GM12891 (cell line): Measurements from ENCODE around the gene MAP1B.
"Not testable (repeated sequence)": the region's sequence is repeated elsewhere in the genome, so short reads cannot be mapped to it uniquely, and the experiment has no call there.

Experiments used
- DNase-seq: peaks from one replicate; pipeline ENCODE4 v3.0.0; 2011; ENCODE audit warnings: low spot score; ENCODE audit not compliant: insufficient read length
- FAIRE-seq: peaks from 2 replicates; lab custom pipeline; 2011; peaks lifted over from hg19 to GRCh38; lab: Jason Lieb, UNC
- PAX5 ChIP-seq: IDR thresholded peaks from 2 replicates; pipeline ENCODE4 v1.6.1; 2011; ENCODE audit warnings: low read length, moderate library complexity, mild to moderate bottlenecking; ENCODE audit not compliant: insufficient read depth, severe bottlenecking
- POLR2A ChIP-seq: IDR thresholded peaks from 2 replicates; pipeline ENCODE4 v1.6.1; 2011; ENCODE audit warnings: low read depth, low read length, control low read depth
- POLR2AphosphoS5 ChIP-seq: IDR thresholded peaks from 2 replicates; pipeline ENCODE4 v1.6.1; 2011; ENCODE audit warnings: low read depth, low read length, control low read depth
- POU2F2 ChIP-seq: IDR thresholded peaks from 2 replicates; pipeline ENCODE4 v1.6.1; 2011; ENCODE audit warnings: low read depth, mild to moderate bottlenecking, control low read depth, low read length, moderate library complexity
- SPI1 ChIP-seq: IDR thresholded peaks from 2 replicates; pipeline ENCODE4 v1.6.1; 2011; ENCODE audit warnings: low read depth, low read length, control low read depth
- TAF1 ChIP-seq: IDR thresholded peaks from 2 replicates; pipeline ENCODE4 v1.6.1; 2011; ENCODE audit warnings: low read depth, low read length, control low read depth

Gene MAP1B

GRCh38 chr5:72159501-72159911 is 52.2 kb downstream of the MAP1B start:
- no peak for TF ChIP-seq PAX5
- no peak for TF ChIP-seq POU2F2
- TF ChIP-seq SPI1 = no peak
- no peak for TF ChIP-seq POLR2AphosphoS5
- no peak for TF ChIP-seq TAF1
- no peak for TF ChIP-seq POLR2A
- FAIRE-seq (no peak), DNase-seq (no peak)

DNA sequence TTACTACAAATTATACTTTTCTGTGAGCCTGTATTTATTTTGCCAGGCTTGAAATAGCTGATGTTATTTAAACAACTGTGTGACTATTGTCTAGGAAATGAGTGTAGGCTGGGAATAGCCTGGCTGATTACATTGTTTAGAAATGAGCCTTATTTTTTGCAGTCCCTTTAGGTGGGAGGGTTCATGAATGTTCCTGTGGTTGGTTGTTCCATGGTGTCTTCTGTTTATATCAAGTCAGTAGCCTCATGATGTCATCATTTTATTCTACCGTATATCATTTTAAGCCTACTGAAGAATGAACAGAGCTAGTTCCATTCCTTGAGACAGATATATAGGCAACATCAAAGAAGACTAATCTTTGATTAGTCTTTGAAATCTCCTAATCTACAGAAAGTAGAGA is 53.1 kb downstream of the MAP1B start:
- DNase-seq (no peak), FAIRE-seq (no peak)
- no peak for TF ChIP-seq POU2F2
- TF ChIP-seq POLR2A = no peak
- no peak for TF ChIP-seq SPI1
- no peak for TF ChIP-seq TAF1
- TF ChIP-seq PAX5 = no peak
- no peak for TF ChIP-seq POLR2AphosphoS5

GRCh38 chr5:72160959-72161358 is 53.7 kb downstream of the MAP1B start:
- DNase-seq (no peak), FAIRE-seq (no peak)
- no peak for TF ChIP-seq TAF1

DNA sequence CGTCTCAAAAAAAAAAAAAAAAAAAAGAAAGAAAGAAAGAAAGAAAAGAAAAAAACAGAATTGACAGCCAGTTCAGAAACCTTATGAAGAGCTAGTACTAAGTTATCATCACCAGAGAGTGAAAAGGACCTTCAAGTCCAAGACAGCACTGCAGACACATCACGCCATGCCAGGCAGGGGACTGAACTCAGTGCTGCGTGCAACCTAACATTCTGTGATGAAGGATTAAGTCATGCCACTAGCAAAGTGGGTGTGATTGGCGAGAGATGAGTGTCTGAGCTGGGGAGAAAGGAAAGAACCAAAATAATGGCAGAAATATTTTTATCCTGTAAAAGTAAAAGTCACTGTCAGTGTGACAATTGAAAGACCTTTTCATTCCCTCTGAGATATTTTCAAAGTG is 54.7 kb downstream of the MAP1B start:
- TF ChIP-seq POU2F2 (no peak), SPI1 (no peak), PAX5 (no peak), POLR2A (no peak), TAF1 (no peak), POLR2AphosphoS5 (no peak)
- no peak for DNase-seq
- FAIRE-seq = no peak

DNA sequence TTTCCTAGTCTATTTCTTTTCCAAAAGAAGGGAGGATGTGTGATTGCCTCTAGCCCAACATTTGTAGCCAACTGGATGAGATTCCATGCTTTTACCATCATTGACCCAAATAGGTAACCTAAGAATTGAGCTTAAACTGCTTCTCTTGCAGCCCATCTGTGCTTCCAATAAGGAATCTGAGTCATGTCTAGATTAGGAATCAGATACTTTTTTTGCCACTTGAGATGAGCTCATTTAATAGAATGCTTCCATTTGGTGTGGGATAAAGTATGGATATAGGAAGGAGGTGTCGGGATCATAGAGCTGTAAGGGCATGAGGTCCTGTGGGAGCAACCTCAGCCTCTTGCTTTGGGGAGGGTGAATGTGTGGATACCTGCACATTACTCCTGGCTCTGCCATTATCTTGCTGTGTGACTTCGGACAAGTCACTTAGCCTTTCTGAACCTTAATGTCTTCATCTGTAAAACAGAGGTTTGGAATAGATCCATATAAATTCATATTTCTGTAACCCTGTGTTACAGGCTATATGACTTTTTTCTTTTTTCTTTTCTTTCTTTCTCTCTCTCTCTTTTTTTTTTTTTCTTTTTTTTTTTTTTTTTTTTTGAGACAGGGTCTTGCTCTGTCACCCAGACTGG is 56.2 kb downstream of the MAP1B start:
- no peak for FAIRE-seq
- TF ChIP-seq POLR2A = no peak
- no peak for TF ChIP-seq POU2F2
- DNase-seq = no peak

DNA sequence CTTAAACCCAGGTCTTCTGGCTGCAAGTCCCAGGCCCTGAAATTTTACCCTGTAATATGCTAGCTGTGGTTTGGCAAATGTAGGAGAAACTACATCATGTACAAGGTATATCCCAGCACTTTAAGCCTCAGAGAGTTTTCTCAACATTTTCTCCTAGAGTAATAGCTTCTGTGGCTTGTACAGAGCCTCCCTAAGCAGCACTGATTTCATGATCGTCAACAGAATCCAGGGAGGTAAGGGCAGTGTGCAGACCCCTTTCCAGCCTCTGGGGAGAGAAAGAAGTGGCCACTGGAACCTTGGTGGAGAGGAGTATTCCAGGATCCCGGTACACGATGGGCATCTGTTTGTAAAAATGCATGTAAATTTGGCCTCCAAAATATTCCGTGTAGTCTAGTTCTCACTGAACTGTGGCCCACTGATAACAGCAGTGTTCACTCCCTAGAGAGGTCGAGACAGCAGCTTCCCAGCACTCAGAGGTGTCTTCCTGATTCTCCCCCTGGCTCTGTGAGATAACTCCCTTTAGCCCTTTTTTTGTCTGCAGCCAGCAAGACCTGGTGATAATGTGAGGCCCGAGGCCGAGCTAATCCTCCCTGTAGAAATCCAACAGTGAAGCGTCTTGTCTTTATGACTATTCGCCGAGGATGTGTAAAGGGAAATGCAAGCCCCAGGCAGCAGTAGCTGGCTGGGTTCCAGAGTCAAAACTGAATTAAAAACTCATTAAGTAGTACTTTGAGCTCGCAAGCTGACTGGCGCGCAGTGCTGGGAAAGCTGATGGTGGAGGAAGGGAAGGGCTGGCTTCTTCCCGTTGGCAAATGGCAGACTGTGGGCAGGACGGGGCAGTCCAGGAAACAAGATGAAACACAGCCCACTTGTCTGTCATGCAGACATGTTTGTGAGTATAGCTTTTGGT is 59.0 kb downstream of the MAP1B start:
- TF ChIP-seq PAX5 (no peak), POLR2A (no peak), SPI1 (no peak), POLR2AphosphoS5 (no peak), TAF1 (no peak), POU2F2 (no peak)
- DNase-seq (no peak), FAIRE-seq (no peak)

DNA sequence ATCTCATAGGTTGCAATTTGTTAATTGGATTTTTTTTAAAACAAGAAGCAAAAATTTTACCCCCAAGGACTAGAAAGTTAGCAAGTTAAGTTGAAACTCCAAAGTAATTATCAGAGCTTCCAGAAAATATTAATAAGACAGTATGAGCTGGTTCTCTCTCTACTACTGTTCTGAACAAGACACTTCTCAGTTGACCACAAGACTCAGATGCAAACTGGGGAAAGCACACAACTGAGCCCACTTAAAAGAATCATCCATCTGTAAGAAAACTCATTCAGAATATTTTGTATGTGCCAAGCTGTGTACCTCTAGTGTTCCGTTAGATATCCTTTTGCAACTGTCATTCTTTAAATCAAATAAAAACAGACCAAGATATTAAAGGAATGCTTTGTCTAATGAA is 60.0 kb downstream of the MAP1B start:
- TF ChIP-seq TAF1 (no peak), SPI1 (no peak), PAX5 (no peak), POU2F2 (no peak), POLR2A (no peak), POLR2AphosphoS5 (no peak)
- DNase-seq (no peak), FAIRE-seq (no peak)

DNA sequence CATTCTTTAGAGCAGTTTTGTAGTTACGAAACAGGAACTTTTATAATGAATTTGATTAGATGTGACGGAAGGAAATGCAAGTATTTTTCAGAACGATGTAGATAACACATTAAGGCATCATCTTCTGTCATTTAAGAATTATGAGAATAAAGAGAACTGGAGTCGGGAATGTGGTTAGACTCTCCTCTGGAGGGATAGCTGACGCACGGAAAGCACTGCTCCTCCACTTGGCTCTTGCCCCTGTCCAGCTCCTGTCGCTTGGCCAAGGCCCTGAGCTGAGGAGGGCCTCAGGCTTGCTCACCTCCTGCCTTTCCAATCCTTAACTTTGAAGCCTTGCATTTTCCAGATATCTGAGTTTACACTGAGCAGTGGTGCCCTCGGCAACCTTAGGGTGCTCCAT is 60.5 kb downstream of the MAP1B start:
- TF ChIP-seq POLR2A = no peak
- no peak for TF ChIP-seq POU2F2
- no peak for TF ChIP-seq PAX5
- TF ChIP-seq TAF1 = no peak
- TF ChIP-seq POLR2AphosphoS5 = no peak
- TF ChIP-seq SPI1 = no peak
- FAIRE-seq (no peak), DNase-seq (no peak)

GRCh38 chr5:72170101-72170500 is 62.8 kb downstream of the MAP1B start:
- no peak for TF ChIP-seq POLR2A
- TF ChIP-seq SPI1 = no peak
- no peak for TF ChIP-seq PAX5
- TF ChIP-seq POLR2AphosphoS5 = no peak
- TF ChIP-seq POU2F2 = no peak
- no peak for TF ChIP-seq TAF1
- DNase-seq = no peak
- FAIRE-seq = no peak

GRCh38 chr5:72171181-72171580 is 63.9 kb downstream of the MAP1B start:
- FAIRE-seq, DNase-seq: not testable (repeated sequence)
